GM23338 (cell line): ENCODE data around the gene IL18R1. TPM values are rescaled to one million over a fixed set of nuclear protein-coding genes. Genes with fewer than 3 reads are reported as not detected.

Source experiments
- ATAC-seq: fragments of 200-7000 bp; cut with Tn5 transposase; 3 replicates; pipeline ENCODE4 v1.9.1; 2020
- DNase-seq: peaks from one replicate; pipeline ENCODE4 v3.0.0-alpha.2; 2015; ENCODE audit warnings: low spot score
- H2AFZ ChIP-seq: fragments of 200-600 bp; sonication (generic); 2 replicates; pipeline ENCODE4 v1.8.0; 2016; ENCODE audit warnings: antibody characterized with exemption, mild to moderate bottlenecking, moderate library complexity
- H3F3A ChIP-seq: fragments of 200-600 bp; sonication (generic); replicated peaks from 2 replicates; pipeline ENCODE4 v1.8.0; 2017; ENCODE audit warnings: antibody characterized with exemption, mixed run types, low read depth
- H3K27ac ChIP-seq: fragments of 200-600 bp; sonication (generic); 2 replicates; pipeline ENCODE4 v1.6.1; 2016; ENCODE audit warnings: low read depth
- H3K27me3 ChIP-seq: fragments of 200-600 bp; sonication (generic); 2 replicates; pipeline ENCODE4 v1.8.0; 2016; ENCODE audit warnings: mild to moderate bottlenecking, mixed run types, moderate library complexity; ENCODE audit not compliant: insufficient read depth
- H3K36me3 ChIP-seq: fragments of 200-600 bp; sonication (generic); 2 replicates; pipeline ENCODE4 v1.8.0; 2016; ENCODE audit warnings: mild to moderate bottlenecking; ENCODE audit not compliant: insufficient read depth
- H3K4me1 ChIP-seq: fragments of 200-600 bp; sonication (generic); 2 replicates; pipeline ENCODE4 v1.8.0; 2016; ENCODE audit warnings: mild to moderate bottlenecking, moderate library complexity; ENCODE audit not compliant: insufficient read depth
- H3K4me2 ChIP-seq: fragments of 200-600 bp; sonication (generic); 2 replicates; pipeline ENCODE4 v1.7.1; 2017; ENCODE audit warnings: mixed run types
- H3K4me3 ChIP-seq: fragments of 200-600 bp; sonication (generic); 2 replicates; pipeline ENCODE4 v1.6.1; 2016; ENCODE audit warnings: mixed run types
- H3K79me2 ChIP-seq: fragments of 200-600 bp; sonication (generic); replicated peaks from 2 replicates; pipeline ENCODE4 v1.8.0; 2017; ENCODE audit warnings: mild to moderate bottlenecking; ENCODE audit not compliant: insufficient read depth
- H3K9me2 ChIP-seq: fragments of 200-600 bp; sonication (generic); 2 replicates; pipeline ENCODE4 v1.8.0; 2017; ENCODE audit not compliant: insufficient read depth
- H4K20me1 ChIP-seq: fragments of 200-600 bp; sonication (generic); replicated peaks from 2 replicates; pipeline ENCODE4 v1.8.0; 2017; ENCODE audit warnings: mild to moderate bottlenecking; ENCODE audit not compliant: insufficient read depth
- H3K27ac Mint-ChIP-seq: 2 replicates; pipeline ENCODE4 v1.8.0; 2020; ENCODE audit warnings: inconsistent platforms, mild to moderate bottlenecking, moderate library complexity, mixed read lengths
- H3K27me3 Mint-ChIP-seq: 3 replicates; pipeline ENCODE4 v1.8.0; 2022; ENCODE audit warnings: low read depth, mild to moderate bottlenecking, moderate library complexity, mixed read lengths, inconsistent platforms; ENCODE audit not compliant: insufficient read depth, poor library complexity
- H3K36me3 Mint-ChIP-seq: 3 replicates; pipeline ENCODE4 v1.8.0; 2021; ENCODE audit warnings: low read depth, mild to moderate bottlenecking, inconsistent platforms, moderate library complexity, mixed read lengths
- H3K4me1 Mint-ChIP-seq: 3 replicates; pipeline ENCODE4 v1.8.0; 2020; ENCODE audit warnings: mild to moderate bottlenecking, inconsistent platforms, mixed read lengths
- H3K4me3 Mint-ChIP-seq: 3 replicates; pipeline ENCODE4 v1.8.0; 2021; ENCODE audit warnings: moderate library complexity, mild to moderate bottlenecking, inconsistent platforms, mixed read lengths
- H3K9me3 Mint-ChIP-seq: 3 replicates; pipeline ENCODE4 v1.8.0; 2020; ENCODE audit warnings: moderate library complexity, mild to moderate bottlenecking, inconsistent platforms, mixed read lengths
- CREB1 ChIP-seq: fragments of 250-450 bp; sonication (Bioruptor Pico); IDR thresholded peaks from 2 replicates; pipeline ENCODE4 v1.5.0; 2020; ENCODE audit warnings: low read depth, mild to moderate bottlenecking, moderate library complexity
- EZH2 ChIP-seq: fragments of 200-600 bp; sonication (generic); IDR thresholded peaks from one replicate; pipeline ENCODE4 v1.8.0; 2017; ENCODE audit warnings: antibody characterized with exemption, mild to moderate bottlenecking, low read depth; ENCODE audit not compliant: unreplicated experiment
- EZH2phosphoT487 ChIP-seq: fragments of 200-600 bp; sonication (generic); IDR thresholded peaks from one replicate; pipeline ENCODE4 v1.8.1; 2018; ENCODE audit warnings: antibody characterized with exemption; ENCODE audit not compliant: unreplicated experiment
- JUNB ChIP-seq: IDR thresholded peaks from one replicate; pipeline ENCODE4 v1.6.1; 2016; ENCODE audit warnings: antibody characterized with exemption; ENCODE audit not compliant: unreplicated experiment
- NANOG ChIP-seq: IDR thresholded peaks from 2 replicates; pipeline ENCODE4 v1.6.1; 2016; ENCODE audit warnings: antibody characterized with exemption, borderline replicate concordance
- POLR2AphosphoS5 ChIP-seq: IDR thresholded peaks from 2 replicates; pipeline ENCODE4 v1.6.1; 2016; ENCODE audit warnings: antibody characterized with exemption, low read depth
- STAT1 ChIP-seq: IDR thresholded peaks from one replicate; pipeline ENCODE4 v1.6.1; 2016; ENCODE audit warnings: antibody characterized with exemption; ENCODE audit not compliant: unreplicated experiment
- ZNF114 ChIP-seq: fragments of 250-450 bp; sonication (Bioruptor Pico); IDR thresholded peaks from 2 replicates; pipeline ENCODE4 v1.5.0; 2020; ENCODE audit warnings: mild to moderate bottlenecking, moderate library complexity
- ZNF331 ChIP-seq: fragments of 250-450 bp; sonication (Bioruptor Pico); IDR thresholded peaks from 2 replicates; pipeline ENCODE4 v1.5.0; 2020; ENCODE audit warnings: low read depth, mild to moderate bottlenecking, moderate library complexity
- polyA plus RNA-seq: library from polyadenylated mRNA; unstranded; fragments of >200 nt; fragmentation: Nextera tagmentation; extraction: Ambion mirVana; gene quantifications from 2 replicates; pipeline ENCODE4 v1.2.1, GENCODE V29; 2016
- total RNA-seq: library from RNA; depleted of rRNA; stranded (reverse); fragments of >200 nt; shearing (Covaris generic); gene quantifications from 2 replicates; pipeline ENCODE4 v1.2.3, GENCODE V29; 2014
- TF ChIP-seq, protein P1 (sequence below): IDR thresholded peaks from one replicate; pipeline ENCODE4 v1.6.1; 2018; ENCODE audit warnings: antibody characterized with exemption; ENCODE audit not compliant: unreplicated experiment
- TF ChIP-seq, protein P2 (sequence below): IDR thresholded peaks from 2 replicates; pipeline ENCODE4 v1.6.1; 2016; ENCODE audit warnings: antibody characterized with exemption

The IL18R1 gene
- total and polyA plus RNA-seq, 2 experiments from 2014 or later: 0.17 to 0.39 TPM

DNA sequence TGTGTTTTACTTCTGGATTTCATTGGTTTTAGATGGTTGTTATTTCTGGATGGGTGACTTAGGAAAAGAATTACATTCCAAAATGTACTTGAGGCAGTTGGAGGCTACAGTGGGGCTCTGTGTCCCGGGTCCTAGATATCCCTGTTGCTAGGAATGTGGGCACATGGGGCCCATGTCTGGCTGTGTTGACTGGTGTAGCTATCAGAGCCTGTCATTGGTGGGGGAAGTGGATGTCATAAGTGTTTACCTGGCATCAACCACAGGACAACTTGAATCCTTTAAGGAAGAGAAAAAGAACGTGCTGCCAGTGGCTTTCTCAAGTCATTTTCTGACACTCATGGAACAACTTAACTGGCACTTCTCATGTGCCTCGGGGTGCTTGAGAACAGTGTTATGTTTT is 30.4 kb downstream of the IL18R1 start (continued):
- no peak for TF ChIP-seq JUNB
- no peak for TF ChIP-seq ZNF331 (CRISPR knock-in tag)
- no peak for TF ChIP-seq EZH2
- no peak for TF ChIP-seq NANOG
- TF ChIP-seq POLR2AphosphoS5: no peak
- TF ChIP-seq STAT1: no peak
- TF ChIP-seq CREB1: no peak
- TF ChIP-seq EZH2phosphoT487: no peak

DNA sequence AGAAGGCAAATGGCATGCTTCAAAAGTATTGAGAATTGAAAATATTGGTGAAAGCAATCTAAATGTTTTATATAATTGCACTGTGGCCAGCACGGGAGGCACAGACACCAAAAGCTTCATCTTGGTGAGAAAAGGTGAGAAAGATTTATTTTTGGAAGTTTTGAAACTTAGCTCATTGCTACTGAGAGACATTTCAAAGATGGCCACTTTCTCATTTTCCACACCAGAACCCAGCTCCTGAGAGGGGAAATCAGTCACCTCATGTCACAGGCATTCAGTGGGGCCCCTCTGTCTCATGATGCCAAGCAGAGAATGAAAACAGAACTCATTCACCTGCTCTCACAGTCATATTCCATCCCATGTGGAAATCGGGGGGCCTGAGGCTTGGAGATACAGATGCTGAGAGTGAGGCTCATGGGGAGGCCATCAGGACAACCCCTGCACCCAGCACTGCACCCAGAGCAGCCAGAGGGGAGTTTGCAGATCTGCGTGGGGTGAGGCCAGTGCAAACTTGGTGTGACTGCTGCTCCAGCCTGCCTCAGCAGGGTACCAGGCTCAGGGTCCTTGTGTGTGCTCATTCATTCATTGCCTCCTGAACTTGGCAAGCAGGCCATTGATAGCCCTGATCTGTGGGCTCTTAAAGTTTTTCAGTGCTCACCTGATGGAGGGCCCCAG is 31.4 kb downstream of the IL18R1 start:
- H3K36me3 ChIP-seq: no peaks in the 10 kb centered on the region
- no peaks in the 10 kb centered on the region for H3K4me1 ChIP-seq
- H3K79me2 ChIP-seq: no peaks in the 10 kb centered on the region
- no peak overlapping the region for H3K4me2 ChIP-seq
- H3K4me3 ChIP-seq: no peak overlapping the region
- no peak overlapping the region for H2AFZ ChIP-seq
- H3K27me3 ChIP-seq: no peaks in the 10 kb centered on the region
- H3K27ac ChIP-seq: no peak overlapping the region
- no peak overlapping the region for H3K4me3 Mint-ChIP-seq
- H3K9me3 Mint-ChIP-seq: peaks cover 26% of the 10 kb centered on the region
- DNase-seq (no peak), ATAC-seq (no peak)
- H3K27me3 Mint-ChIP-seq: no peaks in the 10 kb centered on the region
- H4K20me1 ChIP-seq: no peaks in the 10 kb centered on the region
- peaks cover 8% of the 10 kb centered on the region for H3K36me3 Mint-ChIP-seq
- H3K27ac Mint-ChIP-seq: no peak overlapping the region
- 0 out of 2 replicates have a peak, but pooled peaks cover 3% of the 10 kb centered on the region for H3K9me2 ChIP-seq
- H3K4me1 Mint-ChIP-seq: no peaks in the 10 kb centered on the region
- TF ChIP-seq, protein P1, sequence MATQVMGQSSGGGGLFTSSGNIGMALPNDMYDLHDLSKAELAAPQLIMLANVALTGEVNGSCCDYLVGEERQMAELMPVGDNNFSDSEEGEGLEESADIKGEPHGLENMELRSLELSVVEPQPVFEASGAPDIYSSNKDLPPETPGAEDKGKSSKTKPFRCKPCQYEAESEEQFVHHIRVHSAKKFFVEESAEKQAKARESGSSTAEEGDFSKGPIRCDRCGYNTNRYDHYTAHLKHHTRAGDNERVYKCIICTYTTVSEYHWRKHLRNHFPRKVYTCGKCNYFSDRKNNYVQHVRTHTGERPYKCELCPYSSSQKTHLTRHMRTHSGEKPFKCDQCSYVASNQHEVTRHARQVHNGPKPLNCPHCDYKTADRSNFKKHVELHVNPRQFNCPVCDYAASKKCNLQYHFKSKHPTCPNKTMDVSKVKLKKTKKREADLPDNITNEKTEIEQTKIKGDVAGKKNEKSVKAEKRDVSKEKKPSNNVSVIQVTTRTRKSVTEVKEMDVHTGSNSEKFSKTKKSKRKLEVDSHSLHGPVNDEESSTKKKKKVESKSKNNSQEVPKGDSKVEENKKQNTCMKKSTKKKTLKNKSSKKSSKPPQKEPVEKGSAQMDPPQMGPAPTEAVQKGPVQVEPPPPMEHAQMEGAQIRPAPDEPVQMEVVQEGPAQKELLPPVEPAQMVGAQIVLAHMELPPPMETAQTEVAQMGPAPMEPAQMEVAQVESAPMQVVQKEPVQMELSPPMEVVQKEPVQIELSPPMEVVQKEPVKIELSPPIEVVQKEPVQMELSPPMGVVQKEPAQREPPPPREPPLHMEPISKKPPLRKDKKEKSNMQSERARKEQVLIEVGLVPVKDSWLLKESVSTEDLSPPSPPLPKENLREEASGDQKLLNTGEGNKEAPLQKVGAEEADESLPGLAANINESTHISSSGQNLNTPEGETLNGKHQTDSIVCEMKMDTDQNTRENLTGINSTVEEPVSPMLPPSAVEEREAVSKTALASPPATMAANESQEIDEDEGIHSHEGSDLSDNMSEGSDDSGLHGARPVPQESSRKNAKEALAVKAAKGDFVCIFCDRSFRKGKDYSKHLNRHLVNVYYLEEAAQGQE: no peak
- TF ChIP-seq POLR2AphosphoS5: no peak
- no peak for TF ChIP-seq STAT1
- no peak for TF ChIP-seq ZNF331 (CRISPR knock-in tag)
- TF ChIP-seq, protein P2, sequence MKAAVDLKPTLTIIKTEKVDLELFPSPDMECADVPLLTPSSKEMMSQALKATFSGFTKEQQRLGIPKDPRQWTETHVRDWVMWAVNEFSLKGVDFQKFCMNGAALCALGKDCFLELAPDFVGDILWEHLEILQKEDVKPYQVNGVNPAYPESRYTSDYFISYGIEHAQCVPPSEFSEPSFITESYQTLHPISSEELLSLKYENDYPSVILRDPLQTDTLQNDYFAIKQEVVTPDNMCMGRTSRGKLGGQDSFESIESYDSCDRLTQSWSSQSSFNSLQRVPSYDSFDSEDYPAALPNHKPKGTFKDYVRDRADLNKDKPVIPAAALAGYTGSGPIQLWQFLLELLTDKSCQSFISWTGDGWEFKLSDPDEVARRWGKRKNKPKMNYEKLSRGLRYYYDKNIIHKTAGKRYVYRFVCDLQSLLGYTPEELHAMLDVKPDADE: no peak
- no peak for TF ChIP-seq ZNF114 (CRISPR knock-in tag)
- no peaks in the 10 kb centered on the region for H3F3A ChIP-seq
